NOMO-1 (cell line): ENCODE data around the gene LRPPRC.
"Not testable (repeated sequence)": the region's sequence is repeated elsewhere in the genome, so short reads cannot be mapped to it uniquely, and the experiment has no call there.

ENCODE experiments used
- DNase-seq, 2 experiments: peaks; one replicate each; lab custom pipeline; 2025; ENCODE audit not compliant: unreplicated experiment in 2 of 2; lab: John Stamatoyannopoulos, UW

LRPPRC gene

DNA sequence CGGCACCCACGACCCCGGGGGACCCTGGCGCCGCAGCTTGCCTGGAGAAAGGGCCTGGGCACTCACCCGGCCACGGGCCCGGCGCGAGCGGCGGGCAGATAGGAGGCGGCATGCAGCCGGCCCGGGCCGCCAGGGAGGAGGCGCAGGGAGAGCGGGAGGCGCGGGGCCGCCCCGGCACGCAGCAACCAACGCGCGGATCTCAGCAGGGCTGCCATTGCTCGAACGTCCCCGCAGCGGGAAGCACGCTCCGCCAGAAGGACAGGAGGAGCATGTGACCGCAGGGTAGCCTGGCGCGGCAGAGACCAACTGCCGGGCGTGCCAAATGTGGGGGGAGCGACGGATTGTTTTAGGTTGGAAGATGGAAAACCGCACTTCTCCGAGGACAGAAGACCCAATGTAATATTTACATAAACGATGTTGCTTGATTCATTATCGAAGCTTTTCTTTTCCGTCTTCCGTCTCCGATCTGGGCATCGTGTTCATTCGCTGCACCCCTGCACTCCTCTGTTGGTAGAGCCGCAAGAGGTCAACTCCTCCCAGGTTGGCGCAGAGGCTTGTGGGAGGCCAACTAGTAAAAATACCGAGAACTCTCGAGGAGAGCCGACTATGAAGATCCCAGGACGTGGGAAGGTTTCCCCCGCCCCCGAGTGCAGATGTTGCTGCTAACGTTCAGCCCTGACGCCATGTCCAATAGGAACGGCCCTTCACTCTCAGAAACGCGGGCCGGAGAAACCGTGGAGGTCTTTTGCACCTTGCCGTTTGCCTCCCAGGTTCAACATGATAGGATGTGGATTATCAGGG lies at the start of gene LRPPRC:
TSS of gene LRPPRC (minus strand) at position 257 of the 801 bp plus-strand sequence. CDS start at position 215, 42 bp downstream.
- DNase-seq, result peak; percentile 92 to 98

- DNase-seq, result no peak
These were observed 49.3 kb upstream of the LRPPRC start for GRCh38 chr2:44045061-44045460.

- peak; percentile 65 to 75 for DNase-seq
These were observed 48.5 kb upstream of the LRPPRC start for GRCh38 chr2:44044281-44044720.

DNA sequence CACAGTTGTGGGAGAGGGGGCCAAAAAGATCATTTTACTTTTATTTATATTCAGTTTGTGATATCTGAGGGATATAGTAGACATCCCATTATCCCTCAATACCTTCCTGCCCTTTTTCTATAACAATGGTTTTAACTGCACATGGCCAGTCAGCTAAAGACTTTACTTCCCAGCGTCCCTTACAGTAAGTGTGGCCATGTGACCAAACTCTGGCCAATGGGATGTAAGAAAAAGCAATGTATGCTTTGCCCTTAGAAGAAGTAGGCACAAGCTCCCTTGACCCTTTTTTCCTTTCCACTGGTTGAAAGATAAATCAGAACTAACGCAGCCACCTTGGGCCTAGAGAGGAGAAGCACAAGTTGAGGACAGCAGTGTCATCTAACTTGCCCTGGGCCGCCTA lies 44.6 kb upstream of the LRPPRC start:
- DNase-seq, result no peak

DNA sequence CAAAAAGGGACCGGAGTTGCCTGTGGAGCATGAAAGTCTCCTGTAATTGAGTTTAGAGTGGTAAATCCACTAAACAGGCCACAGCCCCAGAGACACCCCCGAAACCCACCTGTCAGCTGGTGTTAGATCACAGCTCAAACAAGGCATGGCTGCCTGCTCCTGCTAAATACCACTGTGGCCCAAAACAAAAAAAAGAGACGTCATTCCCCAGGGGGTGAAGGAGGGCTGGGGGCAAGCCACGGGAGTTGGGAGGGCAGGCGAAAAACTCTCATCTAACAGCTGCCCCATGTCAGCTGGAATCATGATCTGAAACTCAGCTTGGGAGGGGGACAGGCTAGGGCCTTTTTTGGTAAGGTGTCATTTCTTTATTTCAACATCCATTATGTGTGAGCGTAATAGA lies 42.5 kb upstream of the LRPPRC start:
- DNase-seq, result no peak

- DNase-seq, result no peak
These were observed 41.4 kb upstream of the LRPPRC start for GRCh38 chr2:44037221-44037620.

- DNase-seq, result no peak
These were observed 38.2 kb upstream of the LRPPRC start for GRCh38 chr2:44033947-44034346.

GRCh38 chr2:44027076-44027475 lies 31.3 kb upstream of the LRPPRC start:
- not testable (repeated sequence) for DNase-seq

- peak in 1 of 2 experiments; percentile 23 for DNase-seq
These were observed 20.5 kb upstream of the LRPPRC start for GRCh38 chr2:44016282-44016681.

GRCh38 chr2:44015239-44015638 lies 19.4 kb upstream of the LRPPRC start:
- no peak for DNase-seq

GRCh38 chr2:44013205-44013604 lies 17.4 kb upstream of the LRPPRC start:
- DNase-seq, result not testable (repeated sequence)

- no peak for DNase-seq
These were observed 14.5 kb upstream of the LRPPRC start for GRCh38 chr2:44010266-44010665.

- DNase-seq, result no peak
These were observed 13.4 kb upstream of the LRPPRC start for GRCh38 chr2:44009136-44009735.

DNA sequence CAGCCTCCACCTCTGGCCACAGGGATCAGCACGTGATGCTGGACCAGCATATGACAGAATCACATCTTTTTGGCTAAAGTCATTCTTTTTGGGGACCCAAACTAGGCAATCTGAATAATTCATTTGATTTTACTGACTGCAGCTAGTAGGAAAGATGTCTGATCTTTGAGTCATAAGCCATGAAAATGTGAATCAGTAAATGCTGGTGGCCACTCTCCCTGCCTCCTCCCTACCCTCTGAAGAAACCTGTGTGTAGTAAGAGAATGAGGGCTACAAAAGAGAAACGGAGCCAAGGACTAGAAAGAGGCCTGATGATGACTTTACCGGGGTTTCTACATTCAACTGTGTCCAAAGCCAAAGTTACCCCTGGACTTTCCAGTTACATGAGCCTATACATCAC lies 10.1 kb upstream of the LRPPRC start:
- no peak for DNase-seq

- no peak for DNase-seq
These were observed 9.2 kb upstream of the LRPPRC start for GRCh38 chr2:44004735-44005602.

DNA sequence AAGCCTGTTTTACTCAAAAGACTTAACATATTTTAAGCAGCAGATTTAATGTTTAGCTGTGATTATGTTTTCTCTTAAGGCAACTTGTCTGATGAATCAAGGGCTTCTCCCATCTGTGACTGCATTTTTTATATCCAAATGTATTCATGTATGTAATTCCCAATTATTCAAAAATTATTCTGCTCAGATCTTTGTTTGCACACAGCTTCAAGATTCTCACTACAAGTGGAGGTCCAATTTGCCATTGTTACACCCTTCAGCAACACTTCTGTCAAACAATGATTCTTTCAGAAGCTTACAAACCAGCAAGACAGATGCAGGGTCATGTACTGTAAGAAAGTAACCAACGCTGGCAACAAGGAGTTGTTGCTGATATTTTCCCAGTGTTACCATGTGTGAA lies 5.9 kb upstream of the LRPPRC start:
- DNase-seq, result no peak

- DNase-seq, result no peak
These were observed 2.5 kb upstream of the LRPPRC start for GRCh38 chr2:43998263-43998662.

DNA sequence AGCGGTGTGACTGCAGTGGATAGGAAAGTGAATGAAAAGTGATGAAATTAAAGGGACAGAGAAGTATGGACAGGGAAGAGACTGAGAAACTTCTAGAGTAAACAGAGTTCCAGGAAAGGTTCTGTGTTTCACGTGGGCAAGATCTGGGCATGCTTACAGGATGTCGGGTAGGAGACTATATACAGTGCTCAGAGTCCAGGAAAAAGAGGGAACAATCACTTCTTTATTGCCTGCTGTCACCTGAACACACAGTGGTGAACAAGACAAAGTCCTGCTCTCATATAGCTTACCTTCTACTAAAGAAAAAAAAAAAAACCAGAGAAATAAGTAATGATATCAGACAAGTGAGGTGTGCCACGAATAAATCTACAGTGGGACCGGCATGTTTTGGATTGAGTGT lies 2.4 kb downstream of the LRPPRC start:
- no peak for DNase-seq

DNA sequence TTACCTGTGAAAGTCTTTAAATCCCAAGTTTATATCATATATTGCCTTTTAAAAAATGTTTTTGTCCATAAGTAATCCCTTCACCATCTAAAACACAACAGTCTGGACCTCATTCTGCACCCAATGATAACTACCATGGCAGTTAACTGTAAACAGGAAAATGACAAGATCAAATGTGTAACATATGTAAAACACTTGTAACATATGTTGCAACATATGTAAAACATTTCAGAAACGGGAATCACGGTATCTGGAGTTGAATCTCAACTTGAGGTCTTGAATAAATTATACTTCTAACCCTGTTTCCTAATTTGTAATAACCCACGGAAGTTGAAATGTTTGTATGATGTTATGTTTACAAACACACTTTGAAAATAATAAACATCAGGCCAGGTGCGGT lies 6.2 kb downstream of the LRPPRC start:
- DNase-seq, result no peak

DNA sequence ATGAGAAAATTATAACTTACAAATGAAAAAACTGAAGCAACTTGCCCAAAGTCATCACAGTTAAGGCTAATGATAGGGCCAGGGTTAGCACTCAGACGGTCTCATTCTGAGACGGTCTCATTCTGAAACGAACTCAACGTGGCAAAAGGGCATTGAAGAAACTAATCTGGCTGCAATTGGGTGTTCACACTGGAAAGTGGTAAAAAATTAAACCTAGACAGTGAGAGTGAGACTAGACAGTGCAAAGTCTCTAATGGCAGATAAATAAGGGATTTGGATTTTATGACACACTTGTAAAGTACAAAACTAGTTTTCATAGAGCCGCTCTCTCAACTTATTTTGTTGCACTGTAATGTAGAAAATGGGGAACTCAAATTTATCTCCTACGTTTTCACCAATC lies 9.2 kb downstream of the LRPPRC start:
- no peak for DNase-seq

GRCh38 chr2:43985359-43985758 lies 10.4 kb downstream of the LRPPRC start:
- no peak for DNase-seq
